Keratinocyte (primary cell): ENCODE measurements around the gene CYP2A6. TPM values are rescaled to one million over a fixed set of nuclear protein-coding genes. Genes with fewer than 3 reads are reported as not detected.
"Not testable (repeated sequence)": the region's sequence is repeated elsewhere in the genome, so short reads cannot be mapped to it uniquely, and the experiment has no call there.

Experiments used
- DNase-seq: peaks from one replicate; pipeline ENCODE4 v3.0.0-alpha.2; 2011; ENCODE audit warnings: low read depth, missing footprints, low spot score
- FAIRE-seq: peaks from 2 replicates; lab custom pipeline; 2011; peaks lifted over from hg19 to GRCh38; lab: Jason Lieb, UNC
- H2AFZ ChIP-seq: 2 replicates; pipeline ENCODE4 v1.6.0; 2012; ENCODE audit warnings: low read length, control low read depth, inconsistent platforms; ENCODE audit not compliant: control insufficient read depth
- H3K27ac ChIP-seq: 2 replicates; pipeline ENCODE4 v1.5.1; 2011; ENCODE audit warnings: low read length; ENCODE audit not compliant: control insufficient read depth, insufficient read depth
- H3K27me3 ChIP-seq: 3 replicates; pipeline ENCODE4 v1.6.0; 2011; ENCODE audit warnings: low read length; ENCODE audit not compliant: control insufficient read depth, insufficient read depth; ENCODE audit errors: extremely low read depth
- H3K36me3 ChIP-seq, 2 experiments: 2 replicates in 1 of 2; 3 replicates in 1 of 2; pipeline ENCODE4 v1.5.1; 2011; ENCODE audit warnings: low read length in 2 of 2, mild to moderate bottlenecking in 1 of 2; ENCODE audit not compliant: control insufficient read depth in 2 of 2, insufficient read depth in 2 of 2; ENCODE audit errors: extremely low read depth in 1 of 2
- H3K4me1 ChIP-seq: 3 replicates; pipeline ENCODE4 v1.5.1; 2011; ENCODE audit warnings: low read length; ENCODE audit not compliant: control insufficient read depth, insufficient read depth; ENCODE audit errors: extremely low read depth
- H3K4me2 ChIP-seq: 3 replicates; pipeline ENCODE4 v1.6.0; 2011; ENCODE audit warnings: low read depth, low read length; ENCODE audit not compliant: control insufficient read depth, insufficient read depth; ENCODE audit errors: extremely low read depth
- H3K4me3 ChIP-seq, 3 experiments: fragments of 200-600 bp in 1 of 3; sonication (generic) in 1 of 3; 2 replicates in 2 of 3; 3 replicates in 1 of 3; pipeline ENCODE4 v1.5.1; 2011 to 2016; ENCODE audit warnings: low read length in 3 of 3, mild to moderate bottlenecking in 3 of 3, control low read depth in 2 of 3, inconsistent platforms in 1 of 3, low read depth in 1 of 3, mixed read lengths in 1 of 3, mixed run types in 1 of 3, moderate library complexity in 1 of 3; ENCODE audit not compliant: control insufficient read depth in 2 of 3, insufficient read depth in 2 of 3; ENCODE audit errors: extremely low read depth in 1 of 3
- H3K79me2 ChIP-seq: 2 replicates; pipeline ENCODE4 v1.6.0; 2012; ENCODE audit warnings: low read length; ENCODE audit not compliant: control insufficient read depth, insufficient read depth
- H3K9ac ChIP-seq: 3 replicates; pipeline ENCODE4 v1.6.0; 2011; ENCODE audit warnings: low read length; ENCODE audit not compliant: control insufficient read depth, insufficient read depth; ENCODE audit errors: extremely low read depth
- H3K9me1 ChIP-seq: 3 replicates; pipeline ENCODE4 v1.6.0; 2011; ENCODE audit warnings: low read length; ENCODE audit not compliant: control insufficient read depth, insufficient read depth; ENCODE audit errors: extremely low read depth
- H3K9me3 ChIP-seq: 2 replicates; pipeline ENCODE4 v1.5.1; 2012; ENCODE audit warnings: low read depth, low read length; ENCODE audit not compliant: control insufficient read depth
- H4K20me1 ChIP-seq: 3 replicates; pipeline ENCODE4 v1.6.0; 2011; ENCODE audit warnings: low read length; ENCODE audit not compliant: control insufficient read depth, insufficient read depth; ENCODE audit errors: extremely low read depth
- dilution Hi-C: fragments of 300-500 bp; cut with MboI; formaldehyde crosslinking; loops from one replicate; pipeline ENCODE4 v1.7.0; 2020; ENCODE audit warnings: low sequenced_read_pairs; ENCODE audit not compliant: extremely low pct_ligation_motif_present
- polyA plus RNA-seq, 5 experiments: library from polyadenylated mRNA; depleted of rRNA in 3 of 5; stranded (reverse) in 3 of 5; stranded (forward) in 1 of 5; unstranded in 1 of 5; fragments of >200 nt; gene quantifications; 1 replicate in 1 of 5; 2 replicates in 3 of 5; 3 replicates in 1 of 5; pipeline versions ENCODE4 v1.2.1 to v1.2.3, GENCODE V29; 2011 to 2012; ENCODE audit warnings: missing spikeins in 2 of 5, low read depth in 1 of 5, low replicate concordance in 1 of 5

The CYP2A6 gene
- polyA plus RNA-seq, 1 donor (not counting 4 experiments of a cell fraction or from before 2014, with no cell fraction given) = not detected

GRCh38 chr19:40826312-40826698 is 23.9 kb downstream of the CYP2A6 start:
- dilution Hi-C loops, DNase-seq, H3K27ac ChIP-seq, H3K9me1 ChIP-seq, H3K4me2 ChIP-seq, H3K4me3 ChIP-seq, H3K79me2 ChIP-seq, H3K36me3 ChIP-seq, H3K4me1 ChIP-seq, H3K9ac ChIP-seq, H2AFZ ChIP-seq, H3K27me3 ChIP-seq, H3K9me3 ChIP-seq, FAIRE-seq, H4K20me1 ChIP-seq: not testable (repeated sequence)

- H2AFZ ChIP-seq, H3K4me1 ChIP-seq, H3K27me3 ChIP-seq, FAIRE-seq, H4K20me1 ChIP-seq, H3K9me1 ChIP-seq, H3K4me3 ChIP-seq, H3K4me2 ChIP-seq, DNase-seq, dilution Hi-C loops, H3K9me3 ChIP-seq, H3K27ac ChIP-seq, H3K36me3 ChIP-seq, H3K79me2 ChIP-seq, H3K9ac ChIP-seq: not testable (repeated sequence)
These were observed 24.7 kb downstream of the CYP2A6 start for GRCh38 chr19:40825460-40826095.

DNA sequence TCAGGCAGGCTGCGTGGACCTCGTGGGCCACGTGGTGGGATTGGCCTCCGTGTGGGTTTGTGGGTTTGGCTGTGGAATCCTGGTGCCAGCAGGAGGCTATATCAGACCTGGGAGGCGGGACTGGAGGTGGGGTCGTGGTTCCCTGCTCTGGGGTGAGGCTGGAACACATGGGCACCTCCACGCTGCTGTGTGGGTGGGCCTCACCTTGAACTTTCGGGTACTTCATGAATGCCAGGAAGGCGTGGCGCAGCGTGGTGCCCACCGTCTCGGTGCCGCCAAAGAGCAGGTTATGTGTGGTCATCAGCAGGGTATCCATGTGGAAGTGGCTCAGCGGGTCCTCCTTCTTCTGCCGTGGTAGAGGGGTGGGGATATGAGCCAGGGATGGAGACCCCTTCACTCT is 25.3 kb downstream of the CYP2A6 start:
- H3K4me3 ChIP-seq, H3K4me1 ChIP-seq, dilution Hi-C loops, H3K27me3 ChIP-seq, H4K20me1 ChIP-seq, H3K9me1 ChIP-seq, H3K27ac ChIP-seq, DNase-seq, H3K9me3 ChIP-seq, H3K79me2 ChIP-seq, H3K9ac ChIP-seq, FAIRE-seq, H3K36me3 ChIP-seq, H3K4me2 ChIP-seq, H2AFZ ChIP-seq: not testable (repeated sequence)

- H3K36me3 ChIP-seq, H4K20me1 ChIP-seq, FAIRE-seq, H3K9ac ChIP-seq, H2AFZ ChIP-seq, H3K4me3 ChIP-seq, H3K4me2 ChIP-seq, H3K4me1 ChIP-seq, H3K27ac ChIP-seq, H3K27me3 ChIP-seq, H3K9me1 ChIP-seq, H3K9me3 ChIP-seq, DNase-seq, H3K79me2 ChIP-seq, dilution Hi-C loops: not testable (repeated sequence)
These were observed 27.3 kb downstream of the CYP2A6 start for GRCh38 chr19:40822704-40823553.
